ENCODE data around the gene TRMT112.

Gene TRMT112

DNA sequence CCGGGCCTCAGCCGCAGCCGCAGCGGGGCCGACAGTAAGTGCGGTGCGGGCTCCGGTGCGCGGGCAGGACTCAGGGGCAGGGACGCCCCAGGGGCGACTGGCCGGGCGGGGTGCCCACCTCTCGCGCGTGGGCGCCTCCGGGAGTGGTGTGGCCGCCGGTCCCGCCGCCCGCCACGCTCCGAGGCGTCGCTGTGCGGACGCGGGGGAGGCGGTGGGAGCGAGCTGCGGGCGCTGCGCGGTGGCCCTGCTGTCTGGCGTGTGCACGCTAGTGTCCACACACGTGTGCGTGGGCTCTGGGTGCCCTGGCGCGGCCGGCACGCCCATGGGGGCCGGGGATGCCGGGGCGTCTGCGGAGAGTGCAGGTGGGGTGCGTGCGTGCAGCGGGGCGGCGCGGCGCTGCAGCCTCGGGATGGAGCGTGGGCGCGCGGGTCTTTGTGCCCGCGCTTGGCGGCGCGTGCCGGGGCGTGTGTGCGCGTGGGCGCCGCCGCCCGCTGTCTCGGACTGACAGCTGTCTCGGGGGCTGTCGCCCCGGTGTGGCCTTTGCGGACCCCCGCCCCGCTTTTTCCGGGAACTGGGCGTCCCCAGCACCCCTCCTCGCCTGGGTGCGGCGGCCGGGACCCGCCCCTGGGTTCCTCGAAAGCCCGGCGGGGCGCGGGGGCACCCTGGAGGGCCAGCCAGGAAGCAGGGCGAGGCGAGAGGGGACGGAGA is 25.5 kb downstream of the TRMT112 start:
- no peak for DNase-seq (ENCODE audit: low spot score)

DNA sequence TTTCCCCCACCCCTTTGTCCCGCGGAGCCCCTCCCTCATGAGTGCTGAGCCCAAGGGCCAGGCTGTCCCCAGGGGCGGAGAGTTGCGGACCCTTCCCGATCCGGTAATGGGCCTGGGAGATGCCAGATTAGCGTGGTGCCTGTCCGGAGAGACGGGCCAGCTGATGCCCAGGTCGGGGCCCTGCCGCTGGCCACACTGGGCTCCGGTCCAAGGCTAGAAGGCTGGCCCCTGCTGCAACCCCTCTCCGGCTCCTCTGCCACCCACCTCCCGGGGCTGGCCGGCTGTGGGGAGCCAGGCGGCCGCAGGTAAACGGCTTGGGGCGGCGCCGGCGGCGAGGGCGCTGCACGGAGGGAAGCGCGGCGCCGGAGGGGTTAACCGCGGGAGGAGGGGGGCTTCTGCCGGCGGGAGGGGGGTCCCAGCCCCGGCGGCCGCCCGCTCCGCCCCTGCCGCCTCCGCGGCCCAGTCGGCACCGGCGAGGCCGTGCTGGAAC is 26.1 kb downstream of the TRMT112 start, which contains the start of gene KCNK4:
KCNK4 (plus strand) TSS at position 41 of the 490 bp plus-strand sequence. CDS start 1,717 bp downstream, outside the sequence.
- no peak for DNase-seq (ENCODE audit: low spot score)

DNA sequence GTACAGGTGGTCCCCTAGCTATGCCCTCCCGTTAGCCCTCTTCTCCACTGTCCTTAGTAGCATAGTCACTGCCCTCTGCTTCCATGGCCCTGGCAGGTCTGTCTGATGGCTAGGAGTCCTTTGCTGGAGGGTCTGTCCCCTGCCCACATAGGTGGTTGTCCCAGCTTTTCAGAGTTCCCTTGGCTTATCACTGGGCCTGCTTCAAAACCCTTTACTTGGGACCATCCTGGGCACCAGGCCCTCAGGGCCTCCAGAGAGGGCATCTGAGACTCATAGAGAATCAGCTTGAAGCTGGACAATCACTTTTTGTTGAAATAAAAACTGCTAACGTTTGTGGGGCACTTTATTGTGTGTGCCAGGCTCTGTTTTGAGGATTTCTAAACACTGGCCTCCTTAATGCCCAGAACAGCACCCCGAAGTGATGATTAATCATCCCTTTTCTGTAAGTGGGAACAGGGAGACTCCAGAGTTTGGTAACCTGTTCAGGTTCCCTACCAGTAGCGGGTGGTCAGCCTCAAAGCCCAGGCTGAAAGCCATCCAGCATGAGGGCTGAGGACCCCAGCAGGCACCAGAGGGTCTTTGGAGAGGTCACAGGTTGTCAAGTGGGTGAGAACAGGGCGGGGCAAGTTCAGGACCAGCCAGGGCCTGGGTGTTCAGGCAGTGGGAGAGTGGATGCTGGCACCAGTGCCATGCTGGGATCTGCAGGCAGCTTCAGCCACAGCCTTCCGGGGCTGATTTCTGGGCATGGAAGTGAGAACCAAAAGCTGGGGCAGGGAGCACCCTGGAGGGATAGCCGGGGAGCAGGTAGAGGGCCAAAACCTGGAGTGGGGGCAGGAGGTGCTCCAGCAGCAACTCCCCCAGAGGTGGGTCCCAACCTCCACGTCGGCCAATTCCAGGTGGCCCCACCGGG is 26.8 kb downstream of the TRMT112 start:
- DNase-seq (ENCODE audit: low spot score), result no peak

DNA sequence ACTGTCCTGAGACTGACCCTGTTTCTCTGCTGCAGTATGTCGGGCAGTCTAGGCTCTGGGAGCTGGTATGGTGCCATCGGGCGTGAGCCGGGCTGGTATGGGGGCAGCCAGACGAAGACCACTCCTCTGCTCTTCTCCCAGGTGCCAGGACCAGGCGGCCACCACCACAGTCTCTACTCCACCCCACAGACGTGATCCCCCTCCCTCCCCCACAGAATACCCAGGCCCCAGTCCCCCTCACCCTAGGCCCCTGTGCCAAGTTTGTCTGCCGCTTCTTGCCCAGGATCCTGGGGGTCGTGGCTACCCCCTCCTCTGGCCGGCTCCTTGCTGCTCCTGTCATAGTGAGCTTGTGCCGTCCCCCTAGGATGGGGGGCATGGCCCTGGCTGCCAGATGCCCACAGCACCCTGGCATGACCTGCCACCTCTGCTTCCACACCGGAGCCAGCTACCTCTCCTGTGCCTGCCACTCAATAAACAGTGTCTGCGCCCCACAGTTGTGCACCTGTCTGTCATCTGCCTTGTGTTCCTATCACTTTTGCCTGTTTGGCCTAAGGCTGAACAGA is 28.3 kb downstream of the TRMT112 start:
- DNase-seq (ENCODE audit: low spot score), result no peak

DNA sequence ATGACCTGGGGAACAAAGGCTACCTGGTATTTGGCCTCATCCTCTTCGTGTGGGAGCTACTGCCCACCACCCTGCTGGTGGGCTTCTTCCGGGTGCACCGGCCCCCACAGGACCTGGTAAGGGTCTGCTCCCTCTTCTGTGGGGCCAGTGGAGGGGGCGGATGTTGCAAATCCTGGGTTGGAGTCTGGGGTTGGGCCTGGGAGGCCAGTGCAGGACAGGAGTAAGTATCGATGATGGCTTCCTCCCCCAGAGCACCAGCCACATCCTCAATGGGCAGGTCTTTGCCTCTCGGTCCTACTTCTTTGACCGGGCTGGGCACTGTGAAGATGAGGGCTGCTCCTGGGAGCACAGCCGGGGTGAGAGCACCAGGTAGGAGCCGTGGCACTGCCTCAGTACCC is 29.0 kb downstream of the TRMT112 start:
- DNase-seq (ENCODE audit: low spot score), result no peak

DNA sequence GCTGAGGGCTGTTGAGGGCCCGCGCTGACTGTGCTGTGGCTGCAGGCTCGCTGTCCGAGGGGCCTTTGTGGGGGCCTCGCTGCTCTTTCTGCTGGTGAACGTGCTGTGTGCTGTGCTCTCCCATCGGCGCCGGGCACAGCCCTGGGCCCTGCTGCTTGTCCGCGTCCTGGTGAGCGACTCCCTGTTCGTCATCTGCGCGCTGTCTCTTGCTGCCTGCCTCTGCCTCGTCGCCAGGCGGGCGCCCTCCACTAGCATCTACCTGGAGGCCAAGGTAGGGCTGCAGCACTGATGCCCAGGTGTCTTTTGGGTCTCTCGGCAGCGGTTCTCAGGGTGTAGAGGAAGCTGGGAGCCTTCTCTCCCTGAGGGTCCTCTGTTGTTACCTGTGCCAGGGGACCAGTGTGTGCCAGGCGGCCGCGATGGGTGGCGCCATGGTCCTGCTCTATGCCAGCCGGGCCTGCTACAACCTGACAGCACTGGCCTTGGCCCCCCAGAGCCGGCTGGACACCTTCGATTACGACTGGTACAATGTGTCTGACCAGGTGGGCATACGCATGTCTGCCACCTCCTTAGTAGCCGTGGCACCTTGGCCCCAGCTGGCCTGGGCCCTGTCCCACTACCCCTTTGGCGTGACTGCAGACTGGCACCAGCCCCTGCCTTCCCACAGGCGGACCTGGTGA is 29.5 kb downstream of the TRMT112 start:
- DNase-seq (ENCODE audit: low spot score), result no peak

DNA sequence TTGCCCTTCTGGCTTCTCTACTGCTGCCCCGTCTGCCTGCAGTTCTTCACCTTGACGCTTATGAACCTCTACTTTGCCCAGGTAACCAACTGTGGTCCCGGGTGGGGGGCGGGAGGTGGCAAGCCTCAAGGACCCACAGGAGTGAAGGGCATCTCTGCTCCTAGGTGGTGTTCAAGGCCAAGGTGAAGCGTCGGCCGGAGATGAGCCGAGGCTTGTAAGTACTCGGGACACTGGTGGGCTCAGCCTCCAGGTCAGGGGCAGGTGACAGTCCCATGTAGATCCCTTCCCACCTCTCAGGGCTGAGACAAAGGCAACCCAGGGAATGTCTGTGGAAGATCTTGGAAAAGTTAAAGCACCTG is 30.6 kb downstream of the TRMT112 start:
- DNase-seq (ENCODE audit: low spot score), result no peak

DNA sequence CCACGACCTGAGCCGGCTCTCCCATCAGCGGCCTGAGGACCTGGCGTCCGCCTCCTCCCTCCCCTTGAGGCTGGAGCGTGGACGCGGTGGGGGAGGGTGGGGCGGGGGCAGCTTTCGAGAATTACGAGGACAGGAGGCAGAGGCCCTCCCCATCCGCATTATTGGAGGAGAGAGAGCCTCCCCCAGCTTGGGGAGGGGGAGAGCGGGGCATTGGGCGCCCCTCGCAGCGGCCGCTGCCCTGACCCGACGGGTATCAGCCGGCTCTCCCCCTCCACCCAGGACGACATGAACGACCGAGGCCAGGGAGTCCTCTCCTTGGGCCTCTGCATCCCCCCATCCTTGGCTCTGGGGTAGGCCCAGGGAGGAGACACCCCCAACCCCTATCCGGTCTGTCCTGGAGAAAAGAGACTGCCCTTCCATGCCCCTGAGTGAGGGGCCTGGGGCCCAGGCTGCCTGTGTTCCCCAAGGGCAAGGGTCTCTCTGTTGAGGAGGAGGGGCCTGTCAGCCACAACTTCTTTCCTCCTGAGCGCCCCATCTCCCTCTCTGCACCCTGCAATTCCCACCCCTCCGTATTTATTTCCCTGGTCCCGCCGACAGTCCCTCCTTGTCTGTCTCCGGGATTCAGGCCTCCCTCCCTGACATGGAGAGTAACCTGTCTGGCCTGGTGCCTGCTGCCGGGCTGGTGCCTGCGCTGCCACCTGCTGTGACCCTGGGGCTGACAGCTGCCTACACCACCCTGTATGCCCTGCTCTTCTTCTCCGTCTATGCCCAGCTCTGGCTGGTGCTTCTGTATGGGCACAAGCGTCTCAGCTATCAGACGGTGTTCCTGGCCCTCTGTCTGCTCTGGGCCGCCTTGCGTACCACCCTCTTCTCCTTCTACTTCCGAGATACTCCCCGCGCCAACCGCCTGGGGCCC is 31.2 kb downstream of the TRMT112 start:
- peak; percentile 46 for DNase-seq (ENCODE audit: low spot score)

DNA sequence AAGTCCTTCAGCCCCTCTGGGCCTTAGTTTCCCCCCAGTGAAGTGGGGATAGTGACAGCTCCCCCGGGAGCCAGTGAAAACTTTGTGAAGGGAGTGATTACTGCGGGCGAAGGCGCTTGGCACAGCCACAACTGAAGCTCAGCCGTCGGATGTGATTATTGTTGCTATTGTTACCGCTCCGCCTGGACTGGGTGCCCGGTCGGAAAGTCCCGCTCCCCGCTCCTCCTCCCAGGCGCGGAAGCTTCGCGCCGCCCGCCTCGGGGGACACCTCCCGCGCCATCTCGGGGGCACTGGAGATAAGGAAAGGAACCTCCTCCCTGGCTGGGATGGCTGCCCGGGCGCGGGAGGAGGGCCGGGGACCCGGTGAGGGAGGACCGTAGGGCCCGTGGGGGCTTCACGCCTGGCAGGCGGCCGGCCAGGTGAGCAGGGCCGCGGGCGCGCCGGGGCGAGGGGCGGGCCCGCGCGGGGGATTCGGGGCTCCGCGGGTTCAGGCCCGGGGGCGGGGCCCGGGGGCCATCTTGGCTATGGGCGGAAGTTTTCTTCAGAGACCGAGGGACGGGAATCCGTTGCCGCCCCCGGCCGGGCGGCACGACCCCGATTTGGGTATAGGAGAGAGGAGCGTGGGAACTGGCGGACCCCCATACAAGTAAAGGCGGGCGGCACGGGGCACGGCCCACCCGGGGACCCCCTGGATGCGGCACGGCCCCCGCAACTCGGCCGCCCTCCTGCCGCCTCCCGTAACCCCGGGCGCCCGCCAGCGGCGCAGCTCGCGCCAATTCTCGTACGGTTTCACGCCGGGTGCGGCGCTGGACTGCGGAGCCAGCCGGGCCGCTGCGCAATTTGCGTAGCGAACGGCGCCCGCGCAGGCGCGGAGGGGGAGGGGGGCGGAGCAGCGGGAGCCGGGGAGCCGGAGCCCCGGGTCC is 32.1 kb downstream of the TRMT112 start, which contains the start of gene GPR137:
GPR137 (plus strand) TSS at position 887 of the 923 bp plus-strand sequence. CDS start 677 bp downstream, outside the sequence.
- DNase-seq (ENCODE audit: low spot score), result peak; percentile 75

DNA sequence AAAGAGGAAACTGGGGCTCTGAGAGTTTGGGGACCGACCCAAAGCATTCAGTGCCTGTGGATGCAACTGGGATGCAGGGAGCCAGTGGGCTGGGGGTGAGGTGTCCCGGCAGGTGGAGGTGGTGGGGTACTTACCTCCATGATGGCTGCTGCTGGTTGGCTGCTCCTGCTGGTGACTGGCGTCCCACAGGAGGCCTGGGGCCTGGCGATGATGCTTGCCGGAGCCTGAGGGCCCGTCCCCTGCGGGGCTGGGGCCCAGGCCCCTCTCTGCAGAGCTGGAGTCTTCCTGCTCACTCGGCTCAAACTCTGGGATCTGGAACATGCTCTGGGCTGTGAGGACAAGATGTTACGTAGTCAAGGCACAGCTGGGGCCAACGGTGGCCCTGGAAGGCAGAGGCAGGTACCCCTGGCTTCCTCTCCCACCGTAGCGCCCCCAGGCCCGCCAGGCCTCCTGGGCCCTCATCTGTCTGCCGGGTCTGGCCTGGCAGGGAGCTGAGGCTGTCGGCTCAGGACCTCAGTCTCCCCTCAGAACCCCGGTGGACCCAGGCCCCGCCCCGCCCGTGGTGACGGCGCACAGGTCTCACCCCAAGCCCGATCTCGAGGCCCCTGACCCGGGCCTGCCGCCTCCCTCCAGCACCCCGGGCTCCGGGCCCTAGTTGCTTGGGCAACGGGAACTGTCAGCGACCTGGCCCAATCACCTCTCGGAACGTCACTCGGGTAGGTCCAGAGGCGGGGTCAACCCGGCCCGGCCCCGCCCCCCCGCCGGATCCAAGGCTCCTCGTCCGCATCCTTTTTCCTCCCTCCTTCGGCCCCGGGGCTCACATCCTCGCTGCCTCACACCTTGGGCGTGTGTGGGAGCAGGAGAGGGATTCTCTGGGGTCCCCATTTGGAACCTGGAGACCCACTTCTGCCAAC is 33.1 kb downstream of the TRMT112 start, which contains the start of gene BAD:
BAD (minus strand) TSS at position 618 of the 914 bp plus-strand sequence; CDS start at position 321, 297 bp downstream.
- DNase-seq (ENCODE audit: low spot score), result peak; percentile 92

DNA sequence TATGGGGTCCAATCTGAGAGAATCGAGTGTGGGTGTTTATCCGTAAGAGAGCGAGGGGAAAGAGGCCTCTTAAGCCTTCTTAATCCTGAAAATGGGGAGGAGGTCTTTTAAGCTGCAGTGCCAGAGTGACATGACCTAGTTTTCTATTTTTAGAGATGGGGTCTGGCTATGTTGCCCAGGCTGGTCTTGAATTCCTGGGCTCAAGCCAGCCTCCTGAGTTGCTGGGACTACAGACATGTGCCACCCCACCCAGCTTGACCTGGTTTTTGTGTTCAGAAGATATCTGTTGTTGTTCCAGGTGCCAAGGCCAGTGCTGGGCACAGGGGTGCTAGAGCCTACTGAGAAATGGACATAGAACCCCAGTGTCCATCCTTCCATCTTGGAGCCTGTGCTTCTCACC is 34.3 kb downstream of the TRMT112 start:
- DNase-seq (ENCODE audit: low spot score), result no peak

DNA sequence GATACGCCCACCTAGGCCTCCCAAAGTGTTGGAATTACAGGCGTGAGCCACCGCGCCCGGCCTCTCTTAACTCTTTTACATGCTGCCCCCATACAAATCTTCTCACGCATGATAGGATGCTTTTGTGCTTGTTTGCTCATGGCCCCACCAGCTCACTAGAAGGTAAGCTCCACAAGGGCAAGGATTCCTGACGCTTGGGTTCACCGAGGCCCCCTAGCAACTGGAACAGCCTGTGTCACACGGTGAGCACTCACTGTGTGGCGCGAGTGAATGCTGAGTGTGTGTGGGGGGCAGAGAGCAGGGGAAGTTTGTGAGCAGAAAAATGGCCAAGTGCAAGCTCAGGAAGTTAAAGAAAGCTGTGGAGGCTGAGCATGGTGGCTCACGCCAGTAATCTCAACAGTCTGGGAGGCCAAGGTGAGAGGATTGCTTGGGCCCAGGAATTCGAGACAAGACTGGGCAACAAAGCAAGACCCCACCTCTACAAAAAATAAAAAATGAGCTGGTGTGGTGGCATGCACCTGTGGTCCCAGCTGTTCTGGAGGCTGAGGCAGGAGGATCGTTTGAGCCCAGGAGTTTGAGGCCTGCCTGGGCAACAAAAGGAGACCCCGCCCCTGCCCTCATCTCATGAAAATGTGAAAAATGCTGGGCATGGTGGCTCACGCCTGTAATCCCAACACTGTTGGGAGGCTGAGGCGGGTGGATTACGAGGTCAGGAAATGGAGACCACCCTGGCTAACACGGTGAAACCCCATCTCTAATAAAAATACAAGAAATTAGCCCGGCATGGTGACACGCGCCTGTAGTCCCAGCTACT is 35.2 kb downstream of the TRMT112 start:
- no peak for DNase-seq (ENCODE audit: low spot score)

DNA sequence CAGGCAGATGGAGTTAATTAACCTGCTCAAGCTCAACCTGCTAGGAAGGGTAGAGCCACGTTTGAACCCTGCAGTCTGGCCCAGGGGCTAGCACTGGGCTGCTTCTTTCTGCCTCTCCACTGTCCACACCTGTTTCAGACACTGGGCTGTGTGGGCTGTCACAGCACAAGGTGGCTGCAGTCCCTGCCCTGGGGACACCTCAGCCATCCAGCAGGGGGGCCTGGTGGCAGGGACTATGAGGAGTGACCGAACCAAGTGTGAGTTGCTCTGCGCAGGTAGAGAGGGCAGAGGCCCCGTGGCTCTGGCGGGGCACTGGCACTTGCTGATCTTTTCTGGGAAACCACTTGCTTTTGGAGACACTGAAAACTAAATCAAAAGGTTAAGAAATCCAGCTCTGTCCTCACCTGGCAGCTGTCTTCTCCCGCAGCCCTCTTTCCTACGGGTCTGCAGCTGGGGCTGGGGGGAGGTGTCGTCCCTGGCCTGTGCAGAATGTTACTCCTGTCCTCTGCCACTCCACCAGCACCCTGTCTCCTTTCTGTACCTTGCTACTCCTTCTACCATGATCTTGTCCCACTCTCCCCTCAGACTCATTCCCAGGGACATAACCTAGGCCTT is 38.7 kb downstream of the TRMT112 start:
- no peak for DNase-seq (ENCODE audit: low spot score)

DNA sequence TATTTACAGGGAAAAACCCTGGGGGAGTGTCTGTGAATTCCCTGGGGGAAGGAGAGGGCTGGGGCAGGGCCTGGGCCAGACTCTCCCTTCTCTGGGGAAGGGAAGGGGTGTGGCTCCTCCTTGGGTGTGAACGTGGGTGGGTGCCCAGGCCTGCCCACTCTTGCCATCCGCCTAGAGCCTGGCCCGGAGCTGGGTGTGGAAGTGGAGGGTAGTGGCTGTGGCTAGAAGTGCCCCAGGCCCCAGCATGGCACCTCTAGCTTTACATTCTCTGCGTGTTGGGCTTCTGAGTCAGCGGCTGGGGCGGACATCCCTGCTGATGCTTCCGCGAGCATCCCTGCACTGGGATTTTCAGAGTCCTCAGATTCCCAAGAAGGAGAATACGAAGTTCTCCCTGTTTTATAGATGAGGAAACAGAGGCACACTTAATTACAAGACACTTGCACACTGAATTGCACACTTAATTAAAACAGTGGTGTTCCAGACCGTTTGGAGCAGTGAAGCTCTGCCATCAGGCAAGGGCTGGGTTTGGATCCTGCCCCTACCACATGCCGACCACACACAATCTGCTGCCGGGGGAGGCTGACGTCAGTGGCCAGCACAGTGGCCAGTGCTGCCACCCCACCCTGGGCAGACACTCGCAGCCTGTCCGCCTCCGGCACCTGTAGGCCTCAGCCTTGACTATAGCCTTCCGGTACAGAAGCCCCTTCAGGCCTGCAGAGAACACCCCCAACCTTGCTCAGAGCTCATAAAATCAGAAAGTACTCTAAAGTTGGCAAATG is 40.5 kb downstream of the TRMT112 start:
- DNase-seq (ENCODE audit: low spot score), result peak; percentile 75

DNA sequence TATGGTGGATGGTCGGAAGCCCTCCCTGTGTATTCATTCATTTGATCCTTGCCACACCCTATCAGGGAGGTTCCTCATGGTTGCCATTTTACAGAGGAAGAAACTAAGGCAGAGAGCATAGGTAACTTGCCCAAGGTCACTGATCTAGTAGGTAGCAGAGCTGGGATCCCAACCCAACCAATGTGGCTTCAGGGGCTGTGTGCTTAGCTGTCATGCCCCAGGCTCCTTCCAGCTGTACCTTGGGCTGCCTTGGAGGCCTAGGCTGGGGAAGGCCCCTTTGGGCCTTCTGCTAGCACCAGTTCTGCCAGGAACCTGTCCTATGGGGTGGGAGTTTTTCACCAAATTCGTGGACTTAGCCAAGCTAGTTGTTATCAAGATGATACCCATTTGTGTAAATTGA is 41.5 kb downstream of the TRMT112 start:
- no peak for DNase-seq (ENCODE audit: low spot score)

DNA sequence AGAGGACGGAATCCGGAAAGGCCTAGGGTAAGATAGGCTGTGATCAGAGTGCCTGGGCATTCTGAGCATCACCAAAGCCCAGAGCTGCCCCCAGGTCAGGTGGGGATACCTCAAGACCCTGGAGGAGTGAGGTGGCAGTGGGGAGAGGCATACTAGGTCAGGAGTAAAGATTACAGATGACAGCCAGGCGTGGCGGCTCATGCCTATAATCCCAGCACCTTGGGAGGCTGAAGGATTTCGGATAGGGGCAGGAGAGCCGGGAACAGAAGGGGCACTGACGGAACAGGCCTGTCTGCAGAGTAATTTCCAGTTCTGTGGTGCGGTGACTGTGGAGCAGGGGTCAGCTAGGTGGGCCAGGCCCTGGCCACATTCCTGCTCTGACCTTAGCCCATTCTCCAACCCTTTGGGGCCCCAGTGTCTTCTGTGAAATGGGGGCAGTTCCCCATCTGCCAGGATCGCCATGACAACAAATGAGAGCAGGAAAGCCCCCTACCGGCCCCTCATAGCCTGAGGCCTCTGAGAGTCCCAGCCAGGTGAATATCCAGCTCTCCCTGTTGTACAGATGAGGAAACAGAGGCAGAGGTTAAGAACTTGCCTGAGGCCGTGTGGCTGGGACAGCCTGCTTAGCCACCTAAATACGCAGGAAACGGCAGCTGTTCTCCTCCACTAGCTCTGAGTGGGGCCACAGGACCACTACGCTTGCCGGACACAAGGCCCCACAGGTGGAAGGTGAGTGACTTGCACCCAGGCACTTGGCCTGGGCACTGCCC is 42.1 kb downstream of the TRMT112 start:
- no peak for DNase-seq (ENCODE audit: low spot score)

All from LoVo (cell line).